GM23338 (cell line): ENCODE measurements around the gene NTM. TPM values are rescaled to one million over a fixed set of nuclear protein-coding genes. Genes with fewer than 3 reads are reported as not detected.

Experiments
- ATAC-seq: fragments of 200-7000 bp; cut with Tn5 transposase; 3 replicates; pipeline ENCODE4 v1.9.1; 2020
- DNase-seq: peaks from one replicate; pipeline ENCODE4 v3.0.0-alpha.2; 2015; ENCODE audit warnings: low spot score
- H2AFZ ChIP-seq: fragments of 200-600 bp; sonication (generic); 2 replicates; pipeline ENCODE4 v1.8.0; 2016; ENCODE audit warnings: antibody characterized with exemption, mild to moderate bottlenecking, moderate library complexity
- H3F3A ChIP-seq: fragments of 200-600 bp; sonication (generic); replicated peaks from 2 replicates; pipeline ENCODE4 v1.8.0; 2017; ENCODE audit warnings: antibody characterized with exemption, mixed run types, low read depth
- H3K27ac ChIP-seq: fragments of 200-600 bp; sonication (generic); 2 replicates; pipeline ENCODE4 v1.6.1; 2016; ENCODE audit warnings: low read depth
- H3K27me3 ChIP-seq: fragments of 200-600 bp; sonication (generic); 2 replicates; pipeline ENCODE4 v1.8.0; 2016; ENCODE audit warnings: mild to moderate bottlenecking, mixed run types, moderate library complexity; ENCODE audit not compliant: insufficient read depth
- H3K36me3 ChIP-seq: fragments of 200-600 bp; sonication (generic); 2 replicates; pipeline ENCODE4 v1.8.0; 2016; ENCODE audit warnings: mild to moderate bottlenecking; ENCODE audit not compliant: insufficient read depth
- H3K4me1 ChIP-seq: fragments of 200-600 bp; sonication (generic); 2 replicates; pipeline ENCODE4 v1.8.0; 2016; ENCODE audit warnings: mild to moderate bottlenecking, moderate library complexity; ENCODE audit not compliant: insufficient read depth
- H3K4me2 ChIP-seq: fragments of 200-600 bp; sonication (generic); 2 replicates; pipeline ENCODE4 v1.7.1; 2017; ENCODE audit warnings: mixed run types
- H3K4me3 ChIP-seq: fragments of 200-600 bp; sonication (generic); 2 replicates; pipeline ENCODE4 v1.6.1; 2016; ENCODE audit warnings: mixed run types
- H3K79me2 ChIP-seq: fragments of 200-600 bp; sonication (generic); replicated peaks from 2 replicates; pipeline ENCODE4 v1.8.0; 2017; ENCODE audit warnings: mild to moderate bottlenecking; ENCODE audit not compliant: insufficient read depth
- H3K9me2 ChIP-seq: fragments of 200-600 bp; sonication (generic); 2 replicates; pipeline ENCODE4 v1.8.0; 2017; ENCODE audit not compliant: insufficient read depth
- H4K20me1 ChIP-seq: fragments of 200-600 bp; sonication (generic); replicated peaks from 2 replicates; pipeline ENCODE4 v1.8.0; 2017; ENCODE audit warnings: mild to moderate bottlenecking; ENCODE audit not compliant: insufficient read depth
- H3K27ac Mint-ChIP-seq: 2 replicates; pipeline ENCODE4 v1.8.0; 2020; ENCODE audit warnings: inconsistent platforms, mild to moderate bottlenecking, moderate library complexity, mixed read lengths
- H3K27me3 Mint-ChIP-seq: 3 replicates; pipeline ENCODE4 v1.8.0; 2022; ENCODE audit warnings: low read depth, mild to moderate bottlenecking, moderate library complexity, mixed read lengths, inconsistent platforms; ENCODE audit not compliant: insufficient read depth, poor library complexity
- H3K36me3 Mint-ChIP-seq: 3 replicates; pipeline ENCODE4 v1.8.0; 2021; ENCODE audit warnings: low read depth, mild to moderate bottlenecking, inconsistent platforms, moderate library complexity, mixed read lengths
- H3K4me1 Mint-ChIP-seq: 3 replicates; pipeline ENCODE4 v1.8.0; 2020; ENCODE audit warnings: mild to moderate bottlenecking, inconsistent platforms, mixed read lengths
- H3K4me3 Mint-ChIP-seq: 3 replicates; pipeline ENCODE4 v1.8.0; 2021; ENCODE audit warnings: moderate library complexity, mild to moderate bottlenecking, inconsistent platforms, mixed read lengths
- H3K9me3 Mint-ChIP-seq: 3 replicates; pipeline ENCODE4 v1.8.0; 2020; ENCODE audit warnings: moderate library complexity, mild to moderate bottlenecking, inconsistent platforms, mixed read lengths
- CREB1 ChIP-seq: fragments of 250-450 bp; sonication (Bioruptor Pico); IDR thresholded peaks from 2 replicates; pipeline ENCODE4 v1.5.0; 2020; ENCODE audit warnings: low read depth, mild to moderate bottlenecking, moderate library complexity
- CTCF ChIP-seq, 2 experiments: fragments of 200-600 bp in 1 of 2; sonication (generic) in 1 of 2; conservative IDR thresholded peaks; 2 replicates each; pipeline versions ENCODE4 v1.5.1 to v1.6.1; 2016 to 2017; ENCODE audit warnings: antibody characterized with exemption in 2 of 2, low read depth in 2 of 2, mild to moderate bottlenecking in 2 of 2, moderate library complexity in 1 of 2
- ETS1 ChIP-seq: IDR thresholded peaks from 2 replicates; pipeline ENCODE4 v1.6.1; 2016; ENCODE audit warnings: antibody characterized with exemption
- EZH2 ChIP-seq: fragments of 200-600 bp; sonication (generic); IDR thresholded peaks from one replicate; pipeline ENCODE4 v1.8.0; 2017; ENCODE audit warnings: antibody characterized with exemption, mild to moderate bottlenecking, low read depth; ENCODE audit not compliant: unreplicated experiment
- EZH2phosphoT487 ChIP-seq: fragments of 200-600 bp; sonication (generic); IDR thresholded peaks from one replicate; pipeline ENCODE4 v1.8.1; 2018; ENCODE audit warnings: antibody characterized with exemption; ENCODE audit not compliant: unreplicated experiment
- JUNB ChIP-seq: IDR thresholded peaks from one replicate; pipeline ENCODE4 v1.6.1; 2016; ENCODE audit warnings: antibody characterized with exemption; ENCODE audit not compliant: unreplicated experiment
- NANOG ChIP-seq: IDR thresholded peaks from 2 replicates; pipeline ENCODE4 v1.6.1; 2016; ENCODE audit warnings: antibody characterized with exemption, borderline replicate concordance
- POLR2AphosphoS5 ChIP-seq: IDR thresholded peaks from 2 replicates; pipeline ENCODE4 v1.6.1; 2016; ENCODE audit warnings: antibody characterized with exemption, low read depth
- REST ChIP-seq: IDR thresholded peaks from one replicate; pipeline ENCODE4 v1.6.1; 2018; ENCODE audit warnings: antibody characterized with exemption; ENCODE audit not compliant: unreplicated experiment
- STAT1 ChIP-seq: IDR thresholded peaks from one replicate; pipeline ENCODE4 v1.6.1; 2016; ENCODE audit warnings: antibody characterized with exemption; ENCODE audit not compliant: unreplicated experiment
- ZNF114 ChIP-seq: fragments of 250-450 bp; sonication (Bioruptor Pico); IDR thresholded peaks from 2 replicates; pipeline ENCODE4 v1.5.0; 2020; ENCODE audit warnings: mild to moderate bottlenecking, moderate library complexity
- ZNF331 ChIP-seq: fragments of 250-450 bp; sonication (Bioruptor Pico); IDR thresholded peaks from 2 replicates; pipeline ENCODE4 v1.5.0; 2020; ENCODE audit warnings: low read depth, mild to moderate bottlenecking, moderate library complexity
- ZNF462 ChIP-seq: fragments of 250-450 bp; sonication (Bioruptor Pico); IDR thresholded peaks from 2 replicates; pipeline ENCODE4 v1.5.0; 2020; ENCODE audit warnings: mild to moderate bottlenecking, moderate library complexity
- polyA plus RNA-seq: library from polyadenylated mRNA; unstranded; fragments of >200 nt; fragmentation: Nextera tagmentation; extraction: Ambion mirVana; gene quantifications from 2 replicates; pipeline ENCODE4 v1.2.1, GENCODE V29; 2016
- total RNA-seq: library from RNA; depleted of rRNA; stranded (reverse); fragments of >200 nt; shearing (Covaris generic); gene quantifications from 2 replicates; pipeline ENCODE4 v1.2.3, GENCODE V29; 2014

Gene NTM
- total and polyA plus RNA-seq, 2 experiments from 2014 or later: 10.6 to 14.6 TPM

- Mint-ChIP-seq H3K27ac (no peak overlapping the region), H3K9me3 (no peaks in the 10 kb centered on the region; the same call in 2 of the 3 replicates), H3K36me3 (no peaks in the 10 kb centered on the region), H3K4me3 (no peak overlapping the region), H3K4me1 (peaks cover 13% of the 10 kb centered on the region), H3K27me3 (no peaks in the 10 kb centered on the region)
- Histone ChIP-seq H4K20me1 (no peaks in the 10 kb centered on the region), H3K9me2 (no peaks in the 10 kb centered on the region; the same call in 1 of the 2 replicates), H3K79me2 (no peaks in the 10 kb centered on the region), H3K4me3 (no peak overlapping the region), H3K27me3 (no peaks in the 10 kb centered on the region), H3K4me2 (no peak overlapping the region), H2AFZ (no peak overlapping the region), H3K27ac (no peak overlapping the region), H3F3A (no peaks in the 10 kb centered on the region), H3K4me1 (no peaks in the 10 kb centered on the region), H3K36me3 (no peaks in the 10 kb centered on the region)
- no peak for DNase-seq
- TF ChIP-seq POLR2AphosphoS5: no peak
- TF ChIP-seq ETS1: no peak
- no peak for TF ChIP-seq EZH2phosphoT487
- no peak for TF ChIP-seq REST
- no peak for TF ChIP-seq JUNB
- no peak for TF ChIP-seq ZNF114 (CRISPR knock-in tag)
- TF ChIP-seq ZNF462 (CRISPR knock-in tag): no peak
- no peak for TF ChIP-seq STAT1
- TF ChIP-seq CTCF (conservative IDR thresholded peaks at IDR 0.05; ENCODE audit: low read depth in 2 of 2): no peak
- TF ChIP-seq ZNF331 (CRISPR knock-in tag): no peak
- TF ChIP-seq CREB1: no peak
- TF ChIP-seq NANOG: no peak
- no peak for TF ChIP-seq EZH2
- no peak for ATAC-seq
These were observed 232.0 kb downstream of the NTM start for GRCh38 chr11:131602431-131602830.
